NCI-H2107 treated with DMSO at 0.1 percent for 48 hours (cell line): ENCODE measurements around the gene KLHL6.
"Not testable (repeated sequence)": the region's sequence is repeated elsewhere in the genome, so short reads cannot be mapped to it uniquely, and the experiment has no call there.

ENCODE experiments used
- DNase-seq: peaks from one replicate; lab custom pipeline; 2025; ENCODE audit not compliant: unreplicated experiment; lab: John Stamatoyannopoulos, UW

KLHL6 gene

GRCh38 chr3:183449791-183450190, 105.7 kb downstream of the KLHL6 start:
- no peak for DNase-seq

- DNase-seq: no peak
Measured at GRCh38 chr3:183449391-183449790, 106.1 kb downstream of the KLHL6 start.

DNA sequence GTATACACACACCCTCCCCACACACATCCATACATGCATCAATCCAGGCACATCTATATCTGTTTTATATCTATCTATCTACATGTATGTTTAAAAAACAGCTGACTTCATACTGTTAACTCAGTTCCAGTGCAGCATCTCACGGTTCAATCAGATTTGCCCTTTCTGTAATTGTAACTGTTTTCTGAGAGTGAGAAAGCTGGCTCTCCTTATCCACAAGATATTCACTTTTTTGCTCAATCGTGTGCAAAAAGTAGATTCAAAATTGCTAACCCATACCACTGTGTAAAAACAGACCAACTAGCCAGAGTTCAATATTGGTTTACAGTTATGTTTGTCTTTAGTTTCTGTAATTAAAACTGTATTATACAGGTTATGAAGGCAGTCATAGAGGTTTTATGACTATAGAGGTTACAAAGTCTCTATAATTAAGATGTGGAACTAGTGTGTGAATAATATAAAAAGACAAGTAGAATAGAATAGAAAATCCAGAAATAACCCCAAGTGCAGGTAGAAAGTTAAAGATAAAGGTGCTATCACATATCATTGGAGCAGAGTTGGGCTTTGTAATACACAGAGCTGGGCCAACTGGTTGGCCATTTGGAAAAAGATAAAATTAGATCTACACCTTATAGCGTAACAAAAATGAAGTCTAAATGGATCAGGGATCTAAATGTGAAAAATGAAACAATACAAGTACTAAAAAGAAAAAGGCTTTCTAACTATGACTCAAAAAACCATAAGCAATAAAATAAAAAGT, 107.0 kb downstream of the KLHL6 start:
- no peak for DNase-seq

- DNase-seq: peak; percentile 98
Measured at GRCh38 chr3:183447206-183448001, 108.1 kb downstream of the KLHL6 start.

DNA sequence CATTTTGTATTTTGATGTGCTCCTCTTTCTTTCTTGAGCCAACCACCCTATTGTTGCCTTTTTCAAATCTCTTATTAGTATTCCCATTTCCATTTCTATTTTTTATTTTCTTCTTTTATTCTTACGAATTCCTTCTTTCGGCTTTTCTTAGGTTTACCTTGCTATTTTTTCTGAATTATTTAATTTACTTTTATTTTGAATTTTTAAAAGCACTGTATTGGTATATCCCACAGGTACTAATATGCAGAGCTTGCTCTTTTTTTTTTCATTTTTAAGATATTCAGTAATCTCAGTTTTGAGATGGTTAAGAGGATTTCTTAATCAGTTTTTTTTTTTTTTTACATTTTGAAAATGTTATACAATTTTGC, 108.7 kb downstream of the KLHL6 start:
- no peak for DNase-seq

DNA sequence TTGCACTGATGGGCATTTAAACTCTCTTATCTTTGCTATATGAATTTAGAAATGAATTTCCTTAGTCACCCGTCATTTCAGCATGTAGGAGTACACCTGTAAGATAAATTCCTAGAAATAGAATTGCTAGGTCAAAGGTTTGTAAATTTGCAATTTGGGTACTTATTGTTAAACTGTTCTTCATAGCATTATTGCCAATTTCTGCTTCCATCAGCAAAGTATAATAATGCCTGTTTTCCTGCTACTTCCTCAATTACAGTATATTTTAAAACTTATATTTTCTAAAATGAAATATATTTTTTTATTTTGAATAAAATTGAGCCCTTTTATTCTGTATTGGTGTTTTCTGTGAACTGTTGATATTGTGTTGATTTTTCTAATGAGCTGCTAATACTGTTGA, 110.8 kb downstream of the KLHL6 start:
- no peak for DNase-seq

GRCh38 chr3:183443395-183444385, 111.8 kb downstream of the KLHL6 start:
- no peak for DNase-seq

- DNase-seq: no peak
Measured at GRCh38 chr3:183442994-183443393, 112.5 kb downstream of the KLHL6 start.

DNA sequence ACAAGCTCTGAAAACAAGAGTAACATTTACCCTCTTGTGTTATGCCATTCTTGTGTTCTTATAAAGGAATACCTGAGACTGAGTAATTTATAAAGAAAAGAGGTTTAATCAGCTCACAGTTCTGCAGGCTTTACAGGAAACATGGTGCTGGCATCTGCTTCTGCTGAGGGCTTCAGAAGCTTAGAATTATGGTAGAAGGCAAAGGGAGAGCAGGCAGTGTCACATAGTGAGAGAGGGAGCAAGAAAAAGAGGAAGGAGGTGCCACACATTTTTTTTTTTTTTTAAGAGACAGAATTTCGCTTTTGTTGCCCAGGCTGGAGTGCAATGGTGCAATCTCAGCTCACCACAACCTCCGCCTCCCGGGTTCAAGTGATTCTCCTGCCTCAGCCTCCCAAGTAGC, 115.0 kb downstream of the KLHL6 start:
- DNase-seq: not testable (repeated sequence)

GRCh38 chr3:183439515-183439914, 116.0 kb downstream of the KLHL6 start:
- peak; percentile 100 for DNase-seq

- DNase-seq: peak; percentile 70
Measured at GRCh38 chr3:183438735-183439134, 116.8 kb downstream of the KLHL6 start.

- no peak for DNase-seq
Measured at GRCh38 chr3:183437666-183438564, 117.6 kb downstream of the KLHL6 start.
